HepG2 (cell line): ENCODE measurements around the gene ADGRG1. TPM values are rescaled to one million over a fixed set of nuclear protein-coding genes. Genes with fewer than 3 reads are reported as not detected.

Source experiments
- ATF7 ChIP-seq, 2 experiments: fragments of 450-650 bp in 1 of 2; sonication (generic) in 1 of 2; formaldehyde crosslinking in 1 of 2; IDR thresholded peaks; 2 replicates each; pipeline versions ENCODE4 v1.4.0 to v1.6.1; 2016 to 2020; ENCODE audit warnings: antibody characterized with exemption in 1 of 2, mild to moderate bottlenecking in 1 of 2, missing genetic modification reagents in 1 of 2
- FOXA1 ChIP-seq, 2 experiments: fragments of 450-650 bp in 1 of 2; sonication (generic) in 1 of 2; formaldehyde crosslinking in 1 of 2; IDR thresholded peaks; 2 replicates each; pipeline versions ENCODE4 v1.4.0 to v1.6.1; 2016 to 2020; ENCODE audit warnings: missing genetic modification reagents in 1 of 2
- NR3C1 ChIP-seq: sonication (generic); formaldehyde crosslinking; IDR thresholded peaks from 2 replicates; pipeline ENCODE4 v1.4.0; 2020; ENCODE audit warnings: missing genetic modification reagents
- RBAK ChIP-seq: sonication (generic); formaldehyde crosslinking; IDR thresholded peaks from 2 replicates; pipeline ENCODE4 v1.5.1; 2020; ENCODE audit warnings: mild to moderate bottlenecking, missing genetic modification reagents
- SMARCE1 ChIP-seq: fragments of 450-650 bp; IDR thresholded peaks from 2 replicates; pipeline ENCODE4 v1.6.1; 2017; ENCODE audit warnings: borderline replicate concordance
- SSRP1 ChIP-seq: IDR thresholded peaks from 2 replicates; pipeline ENCODE4 v1.6.1; 2016; ENCODE audit warnings: control low read depth
- ZNF263 ChIP-seq: sonication (generic); formaldehyde crosslinking; IDR thresholded peaks from 2 replicates; pipeline ENCODE4 v1.4.0; 2020; ENCODE audit warnings: missing genetic modification reagents
- ZNF496 ChIP-seq: sonication (generic); formaldehyde crosslinking; IDR thresholded peaks from 2 replicates; pipeline ENCODE4 v1.8.1; 2023; ENCODE audit warnings: mild to moderate bottlenecking, moderate library complexity, missing genetic modification reagents; ENCODE audit not compliant: insufficient replicate concordance
- ZNF839 ChIP-seq: sonication (generic); formaldehyde crosslinking; IDR thresholded peaks from 2 replicates; pipeline ENCODE4 v1.4.0; 2020; ENCODE audit warnings: missing genetic modification reagents, mild to moderate bottlenecking, borderline replicate concordance
- ZNF883 ChIP-seq: sonication (generic); formaldehyde crosslinking; IDR thresholded peaks from 2 replicates; pipeline ENCODE4 v1.5.1; 2020; ENCODE audit warnings: mild to moderate bottlenecking, missing genetic modification reagents; ENCODE audit errors: not compliant biosample characterization
- polyA plus RNA-seq, 8 experiments: library from polyadenylated mRNA; depleted of rRNA in 3 of 8; stranded (reverse) in 7 of 8; unstranded in 1 of 8; fragments of >200 nt; fragmentation: Illumina TruSeq in 4 of 8; extraction: Trizol in 4 of 8; gene quantifications; 2 replicates each; pipeline versions ENCODE4 v1.2.1 to v1.2.3, GENCODE V29; 2011 to 2016; ENCODE audit warnings: low read depth in 4 of 8, missing spikeins in 1 of 8, mixed read lengths in 1 of 8; ENCODE audit not compliant: insufficient read depth in 1 of 8
- total RNA-seq, 5 experiments: library from RNA; depleted of rRNA; stranded (reverse); fragments of >200 nt; fragmentation: Illumina TruSeq; extraction: Trizol; gene quantifications; 2 replicates each; pipeline ENCODE4 v1.2.3, GENCODE V29; 2016; ENCODE audit warnings: low read depth in 1 of 5
- TF ChIP-seq, protein P1 (sequence below): sonication (generic); formaldehyde crosslinking; conservative IDR thresholded peaks from 2 replicates; pipeline ENCODE4 v1.4.0; 2020; ENCODE audit warnings: missing genetic modification reagents
- TF ChIP-seq, protein P2 (sequence below): sonication (generic); formaldehyde crosslinking; IDR thresholded peaks from 2 replicates; pipeline ENCODE4 v1.9.0; 2022; ENCODE audit warnings: missing genetic modification reagents, mild to moderate bottlenecking, borderline replicate concordance
- TF ChIP-seq, protein P3 (sequence below): sonication (generic); formaldehyde crosslinking; IDR thresholded peaks from 2 replicates; pipeline ENCODE4 v1.5.0; 2020; ENCODE audit warnings: mild to moderate bottlenecking, missing genetic modification reagents
- TF ChIP-seq, protein P4 (sequence below): sonication (generic); formaldehyde crosslinking; IDR thresholded peaks from 2 replicates; pipeline ENCODE4 v1.4.0; 2020; ENCODE audit warnings: missing genetic modification reagents

ADGRG1 gene
- total and polyA plus RNA-seq, 2 of the 13 experiments (the other 11 are each of a cell fraction or from before 2014, with no cell fraction given), result 2.7 to 5.9 TPM

DNA sequence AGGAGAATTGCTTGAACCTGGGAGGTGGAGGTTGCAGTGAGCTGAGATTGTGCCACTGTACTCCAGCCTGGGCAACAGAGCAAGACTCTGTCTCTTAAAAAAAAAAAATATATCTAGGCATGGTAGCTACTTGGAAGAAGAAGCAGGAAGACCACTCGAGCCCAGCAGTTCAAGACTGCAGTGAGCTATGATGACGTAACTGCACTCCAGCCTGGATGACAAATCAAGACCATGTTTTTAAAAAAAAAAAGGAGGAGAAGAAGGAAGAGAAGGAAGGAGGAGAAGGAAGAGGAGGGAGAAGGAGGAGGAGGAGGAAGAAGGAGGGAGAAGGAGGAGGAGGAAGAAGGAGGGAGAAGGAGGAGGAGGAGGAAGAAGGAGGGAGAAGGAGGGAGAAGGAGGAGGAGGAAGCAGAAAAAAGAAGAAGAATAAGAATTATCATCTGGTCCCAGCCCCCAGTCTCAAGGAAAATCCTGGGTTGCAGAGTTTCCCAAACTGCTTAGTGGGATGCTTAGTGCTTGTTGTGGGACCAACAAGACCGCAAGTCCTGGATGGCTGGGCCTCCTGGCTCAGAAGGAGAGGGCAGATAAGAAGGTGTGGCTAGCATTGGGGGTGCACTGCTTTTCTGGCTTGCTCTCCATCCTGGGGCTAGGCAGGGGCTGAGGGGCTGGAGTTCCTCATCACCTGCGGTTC lies 62.5 kb downstream of the ADGRG1 start (continued):
- TF ChIP-seq SSRP1 (CRISPR knock-in tag), result no peak
- TF ChIP-seq ZNF883 (CRISPR knock-in tag), result no peak
- no peak for TF ChIP-seq ZNF496 (CRISPR knock-in tag)
- no peak for TF ChIP-seq ZNF839
- TF ChIP-seq, protein P1, sequence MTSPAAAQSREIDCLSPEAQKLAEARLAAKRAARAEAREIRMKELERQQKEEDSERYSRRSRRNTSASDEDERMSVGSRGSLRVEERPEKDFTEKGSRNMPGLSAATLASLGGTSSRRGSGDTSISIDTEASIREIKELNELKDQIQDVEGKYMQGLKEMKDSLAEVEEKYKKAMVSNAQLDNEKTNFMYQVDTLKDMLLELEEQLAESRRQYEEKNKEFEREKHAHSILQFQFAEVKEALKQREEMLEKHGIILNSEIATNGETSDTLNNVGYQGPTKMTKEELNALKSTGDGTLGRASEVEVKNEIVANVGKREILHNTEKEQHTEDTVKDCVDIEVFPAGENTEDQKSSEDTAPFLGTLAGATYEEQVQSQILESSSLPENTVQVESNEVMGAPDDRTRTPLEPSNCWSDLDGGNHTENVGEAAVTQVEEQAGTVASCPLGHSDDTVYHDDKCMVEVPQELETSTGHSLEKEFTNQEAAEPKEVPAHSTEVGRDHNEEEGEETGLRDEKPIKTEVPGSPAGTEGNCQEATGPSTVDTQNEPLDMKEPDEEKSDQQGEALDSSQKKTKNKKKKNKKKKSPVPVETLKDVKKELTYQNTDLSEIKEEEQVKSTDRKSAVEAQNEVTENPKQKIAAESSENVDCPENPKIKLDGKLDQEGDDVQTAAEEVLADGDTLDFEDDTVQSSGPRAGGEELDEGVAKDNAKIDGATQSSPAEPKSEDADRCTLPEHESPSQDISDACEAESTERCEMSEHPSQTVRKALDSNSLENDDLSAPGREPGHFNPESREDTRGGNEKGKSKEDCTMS (CRISPR knock-in tag), result no peak
- no peak for TF ChIP-seq NR3C1
- 0 out of 2 replicates have a peak, but pooled peaks have one; percentile 28 for TF ChIP-seq FOXA1 (IDR thresholded peaks at IDR 0.05)
- no peak for TF ChIP-seq FOXA1 (CRISPR knock-in tag; IDR thresholded peaks at IDR 0.05)
- TF ChIP-seq, protein P2, sequence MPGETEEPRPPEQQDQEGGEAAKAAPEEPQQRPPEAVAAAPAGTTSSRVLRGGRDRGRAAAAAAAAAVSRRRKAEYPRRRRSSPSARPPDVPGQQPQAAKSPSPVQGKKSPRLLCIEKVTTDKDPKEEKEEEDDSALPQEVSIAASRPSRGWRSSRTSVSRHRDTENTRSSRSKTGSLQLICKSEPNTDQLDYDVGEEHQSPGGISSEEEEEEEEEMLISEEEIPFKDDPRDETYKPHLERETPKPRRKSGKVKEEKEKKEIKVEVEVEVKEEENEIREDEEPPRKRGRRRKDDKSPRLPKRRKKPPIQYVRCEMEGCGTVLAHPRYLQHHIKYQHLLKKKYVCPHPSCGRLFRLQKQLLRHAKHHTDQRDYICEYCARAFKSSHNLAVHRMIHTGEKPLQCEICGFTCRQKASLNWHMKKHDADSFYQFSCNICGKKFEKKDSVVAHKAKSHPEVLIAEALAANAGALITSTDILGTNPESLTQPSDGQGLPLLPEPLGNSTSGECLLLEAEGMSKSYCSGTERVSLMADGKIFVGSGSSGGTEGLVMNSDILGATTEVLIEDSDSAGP (CRISPR knock-in tag), result no peak
- no peak for TF ChIP-seq SMARCE1
- TF ChIP-seq RBAK, result no peak
- TF ChIP-seq ATF7 (IDR thresholded peaks at IDR 0.05), result peak; percentile 70
- no peak for TF ChIP-seq ATF7 (CRISPR knock-in tag; IDR thresholded peaks at IDR 0.05)
- TF ChIP-seq ZNF263 (CRISPR knock-in tag), result no peak
- TF ChIP-seq, protein P3, sequence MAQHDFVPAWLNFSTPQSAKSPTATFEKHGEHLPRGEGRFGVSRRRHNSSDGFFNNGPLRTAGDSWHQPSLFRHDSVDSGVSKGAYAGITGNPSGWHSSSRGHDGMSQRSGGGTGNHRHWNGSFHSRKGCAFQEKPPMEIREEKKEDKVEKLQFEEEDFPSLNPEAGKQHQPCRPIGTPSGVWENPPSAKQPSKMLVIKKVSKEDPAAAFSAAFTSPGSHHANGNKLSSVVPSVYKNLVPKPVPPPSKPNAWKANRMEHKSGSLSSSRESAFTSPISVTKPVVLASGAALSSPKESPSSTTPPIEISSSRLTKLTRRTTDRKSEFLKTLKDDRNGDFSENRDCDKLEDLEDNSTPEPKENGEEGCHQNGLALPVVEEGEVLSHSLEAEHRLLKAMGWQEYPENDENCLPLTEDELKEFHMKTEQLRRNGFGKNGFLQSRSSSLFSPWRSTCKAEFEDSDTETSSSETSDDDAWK (CRISPR knock-in tag), result no peak
- TF ChIP-seq, protein P4, sequence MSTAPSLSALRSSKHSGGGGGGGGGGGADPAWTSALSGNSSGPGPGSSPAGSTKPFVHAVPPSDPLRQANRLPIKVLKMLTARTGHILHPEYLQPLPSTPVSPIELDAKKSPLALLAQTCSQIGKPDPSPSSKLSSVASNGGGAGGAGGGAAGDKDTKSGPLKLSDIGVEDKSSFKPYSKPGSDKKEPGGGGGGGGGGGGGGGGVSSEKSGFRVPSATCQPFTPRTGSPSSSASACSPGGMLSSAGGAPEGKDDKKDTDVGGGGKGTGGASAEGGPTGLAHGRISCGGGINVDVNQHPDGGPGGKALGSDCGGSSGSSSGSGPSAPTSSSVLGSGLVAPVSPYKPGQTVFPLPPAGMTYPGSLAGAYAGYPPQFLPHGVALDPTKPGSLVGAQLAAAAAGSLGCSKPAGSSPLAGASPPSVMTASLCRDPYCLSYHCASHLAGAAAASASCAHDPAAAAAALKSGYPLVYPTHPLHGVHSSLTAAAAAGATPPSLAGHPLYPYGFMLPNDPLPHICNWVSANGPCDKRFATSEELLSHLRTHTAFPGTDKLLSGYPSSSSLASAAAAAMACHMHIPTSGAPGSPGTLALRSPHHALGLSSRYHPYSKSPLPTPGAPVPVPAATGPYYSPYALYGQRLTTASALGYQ (CRISPR knock-in tag), result no peak
